NCI-H128 (cell line): ENCODE results near the gene SEPTIN5.
"Not testable (repeated sequence)": the region's sequence is repeated elsewhere in the genome, so short reads cannot be mapped to it uniquely, and the experiment has no call there.

Experiments used
- DNase-seq: peaks from one replicate; lab custom pipeline; 2025; ENCODE audit not compliant: unreplicated experiment; lab: John Stamatoyannopoulos, UW

Gene SEPTIN5

DNA sequence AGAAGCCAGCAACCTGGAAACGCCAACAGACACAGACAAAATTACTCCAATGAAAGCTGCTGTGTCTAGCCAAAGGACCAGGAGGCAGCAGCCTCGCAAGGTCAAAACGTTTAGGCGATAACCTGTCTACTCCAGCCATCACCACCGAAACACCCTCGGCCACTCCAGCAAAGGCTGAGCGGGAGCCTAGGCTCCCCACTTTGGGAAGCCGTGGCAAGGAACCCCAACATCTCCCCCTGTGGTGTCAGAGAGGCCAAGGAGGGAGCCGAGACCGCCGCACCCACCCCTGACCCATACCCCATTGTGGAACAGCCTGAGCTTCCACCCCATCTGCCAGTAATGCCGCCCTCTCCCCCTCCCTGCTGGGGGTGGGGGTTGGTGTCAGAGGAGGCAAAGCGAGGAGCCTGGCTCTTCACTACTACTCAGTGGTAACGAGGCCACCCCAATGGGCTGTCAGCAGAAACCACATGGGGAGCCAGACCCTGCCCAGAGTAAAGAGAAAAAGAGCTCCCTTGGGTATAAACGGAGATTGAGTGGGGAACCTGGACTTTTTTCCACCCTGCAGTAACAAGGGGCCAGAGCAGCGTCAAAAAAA, 33.9 kb upstream of the SEPTIN5 start:
- no peak for DNase-seq

GRCh38 chr22:19680911-19681862, 33.1 kb upstream of the SEPTIN5 start:
- no peak for DNase-seq

DNA sequence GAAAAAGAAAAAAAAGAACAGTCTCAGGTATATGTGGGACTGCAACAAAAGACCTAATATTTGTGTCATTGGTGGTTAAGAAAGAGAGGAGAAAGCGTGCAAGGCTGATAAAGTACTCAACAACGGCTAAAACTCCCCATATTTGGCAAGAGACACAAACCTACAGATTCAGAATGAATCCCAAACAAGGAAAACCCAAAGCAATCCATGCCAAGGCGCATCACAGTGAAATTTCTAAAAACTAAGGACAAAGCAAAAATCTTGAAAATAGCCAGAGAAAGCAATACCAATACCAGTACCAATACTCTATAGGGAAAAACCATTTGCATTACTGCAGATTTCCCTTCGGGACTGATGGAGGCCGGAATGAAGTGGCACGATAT, 32.4 kb upstream of the SEPTIN5 start:
- DNase-seq: no peak

DNA sequence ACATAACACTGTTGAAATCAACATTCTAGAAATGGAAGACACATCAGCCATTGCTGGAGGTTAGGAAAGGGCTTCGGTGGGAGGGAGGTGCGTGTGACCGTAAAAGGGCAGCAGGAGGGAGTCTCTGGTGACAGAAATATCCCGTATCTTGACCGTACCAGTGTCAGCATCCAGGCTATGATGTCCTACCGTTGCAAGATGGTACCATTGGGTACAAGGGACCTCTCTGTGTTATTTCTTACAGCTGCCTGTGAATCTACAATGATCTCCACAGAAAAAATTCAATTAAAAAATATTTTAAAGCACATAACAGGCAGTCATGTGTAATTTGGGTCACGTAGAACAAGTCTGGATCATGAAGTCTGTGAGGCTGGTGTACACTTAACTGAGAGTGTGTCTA, 27.4 kb upstream of the SEPTIN5 start:
- DNase-seq: no peak

GRCh38 chr22:19687561-19688300, 26.6 kb upstream of the SEPTIN5 start:
- peak; percentile 5 for DNase-seq

GRCh38 chr22:19688301-19689290, 25.7 kb upstream of the SEPTIN5 start:
- DNase-seq: no peak

GRCh38 chr22:19689408-19689807, 24.9 kb upstream of the SEPTIN5 start:
- no peak for DNase-seq

DNA sequence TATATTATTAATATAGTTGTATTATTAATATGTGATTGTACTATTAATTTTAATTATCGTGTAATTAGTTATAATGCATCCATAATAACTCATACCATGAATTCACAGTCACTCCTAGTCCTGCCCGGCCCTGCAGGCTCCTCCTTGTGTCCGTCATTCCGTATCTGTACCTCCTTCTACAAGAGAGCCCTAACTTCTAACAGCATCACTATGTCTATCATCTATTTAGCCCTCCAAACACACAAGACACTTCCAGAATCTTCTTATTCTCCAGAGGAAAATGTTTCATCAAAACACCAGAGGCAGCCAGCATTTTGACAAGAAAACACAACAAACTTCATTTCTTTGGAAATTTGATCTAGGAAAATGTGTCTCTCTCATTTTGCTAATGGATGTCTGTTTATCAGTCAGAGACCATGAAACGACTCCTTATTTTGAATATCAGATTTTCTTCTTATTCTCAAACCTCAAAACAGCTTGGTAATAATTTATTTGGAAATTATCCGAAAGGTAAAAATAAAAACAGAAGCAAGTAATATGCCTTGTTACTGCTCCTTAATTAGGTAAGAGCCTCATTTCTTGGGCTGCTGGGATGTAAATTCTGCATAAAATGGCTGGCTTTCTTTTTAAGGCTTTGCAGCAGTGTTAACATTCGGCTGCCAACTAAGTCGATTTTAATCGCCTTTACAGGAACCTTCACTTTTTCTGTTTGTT, 23.1 kb upstream of the SEPTIN5 start:
- no peak for DNase-seq

DNA sequence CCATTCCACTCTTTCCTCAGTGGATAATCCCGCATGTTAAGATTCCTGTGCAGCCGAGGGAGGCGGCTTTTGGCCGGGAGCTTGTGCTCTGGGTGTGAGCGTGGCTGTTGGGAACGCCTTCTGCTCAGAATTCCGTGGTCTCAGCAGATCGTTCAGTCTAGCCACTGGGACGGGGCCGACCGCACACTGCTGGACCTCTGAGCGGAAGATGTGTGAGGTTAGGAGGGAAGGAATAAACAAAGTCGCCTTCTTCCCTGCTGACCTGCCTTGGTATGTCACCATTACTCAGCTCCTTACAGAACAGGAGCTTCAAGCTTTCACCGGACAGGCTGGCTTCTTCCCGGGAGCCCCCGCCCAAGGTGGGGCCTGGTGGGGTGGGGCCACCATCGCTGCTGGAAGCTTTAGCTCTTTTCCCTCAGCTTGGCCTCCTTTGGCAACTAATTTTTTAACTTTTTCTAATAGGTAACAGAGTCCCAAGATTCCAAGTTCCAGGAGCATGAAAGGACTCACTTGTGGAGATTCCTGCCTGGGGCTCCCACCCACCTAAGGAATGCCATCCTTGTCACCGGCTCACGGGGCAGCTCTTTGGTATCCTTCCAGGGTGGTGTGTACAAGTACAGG, 22.5 kb upstream of the SEPTIN5 start:
- DNase-seq: no peak

GRCh38 chr22:19693581-19693980, 20.7 kb upstream of the SEPTIN5 start:
- DNase-seq: no peak

- no peak for DNase-seq
These were observed 20.2 kb upstream of the SEPTIN5 start for GRCh38 chr22:19693981-19694670.

GRCh38 chr22:19694696-19695095, 19.6 kb upstream of the SEPTIN5 start:
- no peak for DNase-seq

DNA sequence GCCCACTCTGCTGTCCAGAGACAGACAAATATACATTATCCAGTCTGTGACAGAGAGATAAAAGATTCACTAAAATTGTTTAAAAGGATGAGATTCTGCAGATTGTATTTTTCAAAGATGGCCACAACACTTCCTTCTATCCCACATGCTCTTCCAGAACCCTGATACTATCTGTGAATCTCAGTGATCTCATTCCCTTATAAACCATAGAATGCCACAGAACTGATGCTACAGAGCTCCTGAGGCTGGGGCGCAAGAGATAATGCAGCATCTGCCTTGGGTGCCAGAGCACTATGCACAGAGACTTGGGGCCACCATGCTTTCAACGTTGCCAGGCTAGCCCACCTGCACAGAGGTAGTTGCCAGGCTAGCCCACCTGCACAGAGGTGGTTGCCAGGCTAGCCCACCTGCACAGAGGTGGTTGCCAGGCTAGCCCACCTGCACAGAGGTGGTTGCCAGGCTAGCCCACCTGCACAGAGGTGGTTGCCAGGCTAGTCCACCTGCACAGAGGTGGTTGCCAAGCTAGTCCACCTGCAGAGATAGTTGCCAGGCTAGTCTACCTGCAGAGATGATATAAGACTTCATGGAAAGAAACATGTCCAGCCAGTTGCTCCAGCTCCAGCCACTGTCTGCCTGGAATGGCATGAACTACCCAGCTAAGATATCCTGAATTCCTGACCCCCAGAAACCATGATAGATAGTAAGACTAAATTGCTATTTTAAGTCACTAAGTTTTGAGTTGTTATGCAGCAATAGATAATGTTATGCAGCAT, 17.6 kb upstream of the SEPTIN5 start:
- DNase-seq: no peak

DNA sequence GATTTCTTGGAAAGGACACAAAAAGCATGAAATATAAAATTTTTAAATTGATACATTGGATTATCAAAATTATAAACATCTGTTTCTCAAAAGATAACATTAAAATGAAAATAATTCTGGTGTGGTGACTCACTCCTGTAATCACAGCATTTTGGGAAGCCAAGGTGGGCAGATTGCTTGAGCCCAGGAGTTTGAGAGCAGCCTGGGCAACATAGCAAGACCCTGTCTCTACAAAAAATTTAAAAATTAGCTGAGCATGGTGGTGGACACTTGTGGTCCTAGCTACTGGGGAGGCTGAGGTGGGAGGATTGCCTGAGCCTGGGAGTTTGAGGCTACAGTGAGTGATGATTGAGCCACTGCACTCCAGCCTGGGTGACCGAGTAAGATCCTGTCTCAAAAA, 16.4 kb upstream of the SEPTIN5 start:
- DNase-seq: not testable (repeated sequence)

DNA sequence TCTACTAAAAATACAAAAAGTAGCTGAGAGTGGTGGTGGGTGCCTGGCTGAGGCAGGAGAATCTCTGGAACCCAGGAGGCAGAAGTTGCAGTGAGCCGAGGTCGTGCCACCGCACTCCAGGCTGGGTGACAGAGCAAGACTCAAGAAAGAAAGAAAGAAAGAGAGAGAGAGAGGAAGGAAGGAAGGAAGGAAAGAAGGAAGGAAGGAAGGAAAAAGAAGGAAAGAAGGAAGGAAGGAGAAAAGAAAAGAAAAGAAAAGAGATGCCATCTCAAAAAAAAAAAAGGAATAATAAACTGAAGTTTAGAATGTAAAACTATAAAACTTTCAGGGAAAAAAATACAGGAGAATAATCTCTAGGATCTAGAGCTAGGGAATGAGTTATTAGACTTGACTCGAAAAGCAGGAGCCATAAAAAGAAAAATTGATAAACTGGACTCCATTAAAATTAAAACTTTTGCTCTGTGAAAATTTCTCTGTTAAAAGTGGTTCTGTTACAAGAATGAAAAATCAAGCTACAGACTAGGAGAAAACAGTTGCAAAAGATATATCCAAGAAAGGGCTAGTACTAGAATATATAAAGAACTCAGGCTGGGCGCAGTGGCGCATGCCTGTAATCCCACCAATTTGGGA, 13.4 kb upstream of the SEPTIN5 start:
- DNase-seq: no peak

- no peak for DNase-seq
These were observed 12.7 kb upstream of the SEPTIN5 start for GRCh38 chr22:19701420-19702145.

DNA sequence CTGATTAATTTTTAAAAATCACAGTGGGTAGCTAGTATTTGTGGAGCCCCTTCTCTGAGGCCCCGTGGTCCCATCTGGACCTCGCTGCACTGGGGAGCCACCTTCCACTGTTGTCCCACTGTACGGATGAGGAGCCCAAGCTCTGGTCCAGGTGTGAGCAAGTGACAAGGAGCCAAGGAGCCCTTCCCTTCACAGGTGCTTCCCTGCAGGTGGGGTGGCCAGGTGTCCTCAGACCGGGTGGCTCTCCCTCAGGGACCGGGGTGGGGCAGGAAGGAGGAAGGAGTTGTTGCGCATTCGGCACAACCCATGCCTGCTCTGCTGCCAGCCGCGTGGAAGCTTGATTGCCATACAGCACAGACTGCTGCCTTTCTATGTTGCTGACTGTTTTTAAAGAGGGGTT, 10.4 kb upstream of the SEPTIN5 start:
- no peak for DNase-seq
